ENCODE data around the gene MAOB.

Gene MAOB

DNA sequence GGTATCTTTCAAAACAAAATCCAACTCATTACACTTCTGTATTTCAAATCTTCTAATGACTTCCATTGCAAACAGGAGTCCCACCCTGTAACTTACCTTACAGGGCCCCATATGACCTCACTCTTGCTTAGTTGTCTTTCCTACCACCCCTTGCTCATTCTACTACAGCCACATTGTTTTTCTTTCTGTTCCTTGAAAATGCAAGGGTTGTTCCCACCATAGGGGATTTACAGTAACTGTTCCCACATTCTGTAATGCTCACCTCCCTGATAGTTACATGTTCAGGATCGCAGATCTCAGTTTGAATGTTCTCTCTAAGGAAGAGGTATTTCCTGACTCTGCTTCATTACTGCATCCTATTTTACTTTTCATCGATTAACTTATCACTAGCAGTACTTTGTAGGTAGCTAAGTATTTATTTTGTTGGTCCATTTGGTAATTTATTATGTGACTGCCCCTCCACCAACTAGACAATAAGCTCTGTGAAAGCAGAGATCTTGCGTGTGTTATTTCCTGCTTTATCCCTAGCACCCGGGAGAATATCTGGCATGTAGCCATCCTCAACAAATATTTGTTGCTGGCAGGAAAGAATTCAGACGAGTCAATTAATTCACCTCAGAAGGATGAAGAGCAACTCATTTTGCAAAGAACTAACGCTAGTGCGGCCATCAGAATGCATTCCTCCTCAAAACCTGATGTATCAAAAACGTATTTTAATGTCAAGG is 21.4 kb downstream of the MAOB start:
- no peak for DNase-seq

DNA sequence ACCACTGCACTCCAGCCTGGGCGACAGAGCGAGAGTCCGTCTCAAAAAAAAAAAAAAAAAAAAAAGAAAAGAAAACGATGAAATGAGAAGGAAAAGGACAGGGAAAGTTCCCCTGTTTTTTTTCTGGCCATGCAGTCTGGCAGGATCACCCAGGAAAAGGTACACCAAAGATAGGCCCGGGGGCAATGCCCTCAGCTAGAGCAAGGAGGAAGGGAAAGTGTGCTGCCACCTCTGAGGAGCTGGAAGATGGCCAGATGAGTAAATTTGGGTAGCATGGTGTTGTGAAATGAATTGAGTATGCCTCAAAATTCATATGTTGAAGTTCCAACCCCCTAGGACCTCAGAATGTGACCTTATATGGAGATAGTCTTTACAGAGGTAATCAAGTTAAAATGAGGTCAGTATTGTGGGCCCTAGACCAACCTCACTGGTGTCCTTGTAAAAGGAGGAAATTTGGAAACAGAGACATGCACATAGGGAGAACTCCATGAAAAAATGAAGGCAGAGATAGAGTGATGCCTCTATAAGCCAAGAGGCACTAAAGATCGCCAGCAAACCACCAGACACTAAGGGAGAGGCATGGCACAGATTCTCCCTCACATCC is 28.9 kb downstream of the MAOB start:
- DNase-seq: no peak

DNA sequence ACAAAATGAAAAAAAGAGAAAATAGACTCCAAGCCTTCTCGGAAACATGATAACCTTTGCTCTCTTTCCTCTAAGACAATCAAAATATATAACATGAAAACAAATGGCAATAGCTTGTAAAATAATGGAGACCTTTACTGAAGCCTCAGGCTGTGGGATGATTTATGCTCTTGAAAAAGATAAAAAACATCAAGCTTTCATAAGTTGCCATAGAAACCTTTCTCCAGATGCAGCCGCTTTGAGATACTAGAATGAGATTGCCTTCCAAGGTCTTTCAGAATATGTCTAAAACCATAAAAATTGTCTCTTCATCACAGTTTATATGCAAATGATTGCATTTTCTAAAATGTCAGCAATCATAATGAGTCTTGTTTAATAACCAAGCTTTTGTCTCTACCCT is 31.6 kb downstream of the MAOB start:
- DNase-seq: no peak

DNA sequence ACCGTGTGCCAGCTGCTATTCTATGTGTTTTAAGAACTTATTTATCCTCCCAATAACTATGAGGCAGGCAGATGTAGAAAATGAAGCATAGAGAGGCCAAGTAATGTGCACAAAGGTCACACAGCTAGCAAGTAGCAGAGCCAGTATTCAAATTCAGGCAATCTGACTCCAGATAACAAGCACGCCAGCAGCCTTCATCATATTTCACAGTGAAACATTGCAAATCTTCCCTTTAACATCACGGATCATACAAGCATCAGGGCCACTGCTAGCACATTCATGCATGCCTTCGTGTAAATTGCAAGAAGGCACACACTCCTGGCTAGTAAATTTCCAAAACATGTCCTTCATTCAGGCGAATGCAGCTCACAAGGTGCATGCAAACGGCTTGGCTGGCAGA is 33.1 kb downstream of the MAOB start:
- no peak for DNase-seq

DNA sequence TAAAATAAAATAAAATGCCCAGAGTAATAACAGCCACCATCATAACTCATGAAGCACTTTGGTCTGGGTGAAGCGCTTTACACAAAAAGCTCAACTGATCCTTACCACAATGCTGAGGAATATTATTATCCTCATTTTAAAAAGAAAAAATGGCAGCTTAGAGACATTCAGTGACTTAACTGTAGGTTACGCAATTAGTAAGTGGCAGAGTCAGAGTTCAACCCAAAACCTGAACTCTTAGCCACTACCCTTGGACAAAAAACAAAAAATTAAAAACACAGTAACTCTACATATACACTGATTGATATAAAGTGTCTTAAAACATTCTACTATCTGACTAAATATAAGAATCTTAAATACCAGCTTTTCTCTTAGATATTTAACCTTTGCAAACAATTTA is 34.9 kb downstream of the MAOB start:
- no peak for DNase-seq

DNA sequence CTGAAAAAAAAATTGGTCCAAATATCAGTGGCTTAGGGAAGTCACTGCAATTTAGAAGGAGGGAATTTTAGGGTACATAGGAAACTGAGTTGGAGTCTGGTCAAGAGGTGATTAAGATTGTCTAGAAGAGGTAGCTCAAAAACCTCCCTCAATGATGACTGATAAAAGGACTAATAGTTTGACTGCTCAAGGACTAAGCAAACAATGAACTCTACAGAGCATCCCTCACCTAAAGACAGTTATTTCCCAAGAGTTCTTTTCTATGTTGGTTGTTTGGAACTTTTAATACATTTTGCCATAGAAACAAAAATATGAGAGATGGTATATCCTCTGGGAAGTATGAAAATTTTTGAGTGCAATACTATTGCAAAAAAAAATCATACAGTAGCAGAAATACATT is 35.7 kb downstream of the MAOB start:
- no peak for DNase-seq

DNA sequence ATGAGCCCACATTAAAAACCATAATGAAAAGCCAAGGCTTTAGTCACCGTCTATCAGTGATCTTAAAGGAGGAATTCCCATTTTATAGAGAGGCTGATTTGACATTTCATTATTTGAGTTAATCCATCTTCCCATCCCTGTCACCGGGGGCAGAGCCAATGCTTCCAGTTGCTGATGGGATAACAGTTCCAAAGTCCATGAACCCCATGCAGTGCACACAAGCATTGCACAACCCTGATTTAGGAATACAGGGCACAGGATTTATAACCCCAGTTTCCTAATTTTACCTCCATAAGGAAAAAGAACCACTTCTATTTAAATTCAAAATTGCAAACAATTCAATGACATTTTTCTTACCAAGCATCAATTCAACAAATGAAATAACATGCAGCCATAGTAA is 36.5 kb downstream of the MAOB start:
- DNase-seq: no peak

DNA sequence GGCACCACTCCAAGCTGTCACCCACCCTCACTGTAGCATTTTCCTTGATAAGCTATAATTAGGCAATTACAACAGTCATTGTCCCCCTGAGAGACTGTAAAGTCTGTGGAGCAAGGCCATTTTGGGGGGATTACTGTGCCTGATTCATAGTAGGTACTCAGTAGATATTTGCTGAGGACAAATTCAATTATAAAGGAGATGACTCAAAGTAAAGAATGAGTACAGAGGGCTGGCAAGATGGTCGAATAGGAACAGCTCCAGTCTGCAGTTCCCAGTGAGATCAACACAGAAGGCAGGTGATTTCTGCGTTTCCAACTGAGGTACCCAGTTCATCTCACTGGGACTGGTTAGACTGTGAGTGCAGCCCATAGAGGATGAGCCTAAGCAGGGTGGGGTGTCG is 42.0 kb downstream of the MAOB start:
- no peak for DNase-seq

DNA sequence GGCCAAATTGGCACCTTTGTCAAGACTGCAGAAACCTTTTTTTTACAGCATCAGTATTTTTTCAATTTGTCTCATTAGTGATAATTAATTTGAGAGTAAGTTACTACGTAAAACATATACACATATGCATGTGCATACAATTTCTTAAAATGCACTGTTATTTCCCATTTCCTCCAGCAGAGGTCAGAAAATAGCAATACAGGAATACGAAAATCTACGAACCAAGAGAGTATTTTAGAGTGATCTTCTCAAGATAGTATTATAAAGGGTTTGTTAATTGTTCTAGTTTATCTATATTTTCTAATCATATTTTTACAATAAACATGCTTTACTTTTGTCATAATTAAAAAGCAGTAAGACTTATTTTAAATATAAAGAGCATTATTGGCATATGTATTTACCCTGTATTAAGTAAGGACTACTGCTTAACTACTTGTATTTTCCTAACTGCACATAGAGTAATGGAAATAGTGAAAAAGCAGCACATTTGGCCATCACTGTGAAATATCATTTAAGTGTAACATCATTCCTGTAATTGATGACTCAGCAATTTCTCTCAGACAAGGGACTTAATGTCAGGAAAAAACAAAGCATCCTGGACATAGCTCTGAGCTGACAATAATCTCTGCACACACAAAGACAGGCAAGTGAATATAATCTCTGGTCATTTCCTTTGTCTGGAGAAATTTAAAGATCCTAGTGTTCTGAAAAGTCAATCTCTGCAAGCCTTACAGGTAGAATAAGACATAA is 45.6 kb downstream of the MAOB start:
- DNase-seq: peak; percentile 27

DNA sequence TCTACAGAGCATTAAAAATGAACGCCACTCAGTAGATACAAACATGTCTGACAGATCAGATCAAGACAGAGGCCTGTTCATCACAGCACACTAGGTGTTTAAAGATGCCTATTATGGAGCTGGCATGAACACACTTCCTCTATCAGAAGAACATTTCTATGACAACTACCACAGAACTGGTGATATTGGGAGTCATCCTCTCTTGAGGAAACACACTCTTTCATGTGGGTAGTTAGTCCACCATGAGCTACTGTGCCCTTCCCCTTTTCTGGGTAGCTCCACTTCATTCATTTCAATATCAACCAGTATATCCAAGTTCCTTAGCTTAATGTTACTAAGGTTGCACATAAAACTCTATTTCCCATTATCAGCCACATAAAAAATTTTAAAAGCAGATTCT is 46.7 kb downstream of the MAOB start:
- DNase-seq: no peak

DNA sequence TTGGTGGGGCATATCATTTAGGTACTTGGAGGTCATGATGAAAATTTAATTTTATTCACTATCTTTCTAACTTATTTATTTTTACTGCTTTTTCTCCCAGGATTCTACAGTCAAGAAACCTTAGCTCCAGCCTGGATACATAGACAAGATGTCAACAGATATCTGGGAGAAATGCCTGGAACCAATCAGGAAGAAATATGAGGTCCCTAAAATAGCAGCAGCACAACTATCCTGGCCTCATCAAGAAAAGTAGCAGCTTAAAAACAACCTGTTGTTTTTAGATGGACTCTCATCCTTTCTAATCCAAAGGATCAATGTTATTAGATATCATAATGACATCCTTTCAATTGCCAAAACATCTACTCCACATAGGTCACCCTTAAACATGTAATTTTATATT is 54.5 kb downstream of the MAOB start:
- DNase-seq: no peak

DNA sequence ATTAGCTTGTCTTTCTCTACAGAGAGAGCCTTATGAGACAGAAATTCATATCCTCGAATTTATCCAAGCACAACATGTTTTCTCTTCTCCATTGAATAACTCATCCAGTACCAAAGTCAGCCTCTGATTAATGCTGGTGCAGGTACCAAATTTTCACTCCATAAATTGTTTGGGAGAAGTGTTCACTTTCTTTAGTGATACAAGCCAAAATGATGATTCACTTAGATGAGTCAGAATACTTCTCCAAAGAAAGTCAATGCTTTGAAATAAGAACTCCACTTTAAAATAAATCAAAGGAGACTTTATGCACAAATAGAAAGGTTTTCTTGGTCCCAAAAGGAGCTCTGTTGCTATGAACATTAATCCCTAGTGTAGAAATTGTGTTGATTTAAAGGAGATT is 60.2 kb downstream of the MAOB start:
- no peak for DNase-seq

DNA sequence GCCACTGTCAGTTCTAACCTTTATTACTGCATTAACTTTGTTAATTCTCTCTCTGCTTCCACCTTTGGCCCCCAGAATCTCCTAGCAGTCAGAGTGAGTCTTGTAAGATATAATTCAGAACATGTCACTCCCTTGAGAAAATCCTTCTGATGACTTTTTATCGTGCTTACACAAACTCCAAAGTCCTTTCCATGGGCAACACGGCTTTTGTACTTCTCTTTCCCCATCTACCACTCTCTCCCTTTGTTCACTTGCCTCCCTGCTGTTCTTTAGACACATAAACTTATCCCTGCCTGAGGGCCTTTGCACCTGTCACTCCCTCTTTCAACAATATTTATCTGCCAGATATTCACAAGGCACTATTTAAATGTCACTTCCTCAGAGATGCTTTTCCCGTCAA is 64.8 kb downstream of the MAOB start:
- DNase-seq: no peak

DNA sequence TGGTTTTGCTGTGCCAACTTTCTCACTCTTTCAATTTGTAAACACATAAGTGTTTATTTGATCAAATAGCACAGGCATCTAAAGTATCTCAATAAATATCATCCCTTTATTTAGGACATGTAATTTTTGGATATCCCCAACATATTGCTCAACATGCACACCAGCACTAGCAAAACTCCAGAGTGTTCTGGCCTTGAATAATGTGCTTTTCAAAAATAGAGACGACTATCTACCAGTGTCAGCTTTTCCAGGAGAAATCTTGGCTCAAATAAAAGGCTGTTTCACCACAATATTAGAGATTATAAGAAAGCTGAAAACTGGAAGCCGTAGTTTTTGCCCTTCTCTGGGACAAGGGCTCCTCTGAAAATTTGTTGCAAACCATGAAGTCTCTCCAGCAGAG is 67.0 kb downstream of the MAOB start:
- DNase-seq: no peak

DNA sequence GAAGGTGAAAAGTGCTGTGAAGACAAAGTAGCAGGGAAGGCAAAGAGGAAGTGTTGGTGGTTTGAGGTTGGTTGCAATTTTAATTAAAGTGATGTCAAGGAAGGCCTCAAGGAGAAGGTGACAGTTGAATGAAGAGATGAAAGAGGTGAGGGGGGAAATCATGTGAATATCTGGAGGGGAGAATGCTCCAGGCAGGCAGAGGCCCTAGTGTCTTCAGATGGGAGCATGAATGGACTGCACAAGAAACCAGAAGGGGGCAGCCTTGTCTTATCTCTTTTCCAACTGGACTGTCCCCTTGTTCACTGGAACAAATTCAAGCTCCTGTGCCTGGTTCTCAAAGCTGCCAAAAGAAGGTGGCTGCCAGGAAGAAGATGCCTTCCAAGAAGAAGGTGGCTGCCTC is 68.4 kb downstream of the MAOB start:
- DNase-seq: peak; percentile 1

DNA sequence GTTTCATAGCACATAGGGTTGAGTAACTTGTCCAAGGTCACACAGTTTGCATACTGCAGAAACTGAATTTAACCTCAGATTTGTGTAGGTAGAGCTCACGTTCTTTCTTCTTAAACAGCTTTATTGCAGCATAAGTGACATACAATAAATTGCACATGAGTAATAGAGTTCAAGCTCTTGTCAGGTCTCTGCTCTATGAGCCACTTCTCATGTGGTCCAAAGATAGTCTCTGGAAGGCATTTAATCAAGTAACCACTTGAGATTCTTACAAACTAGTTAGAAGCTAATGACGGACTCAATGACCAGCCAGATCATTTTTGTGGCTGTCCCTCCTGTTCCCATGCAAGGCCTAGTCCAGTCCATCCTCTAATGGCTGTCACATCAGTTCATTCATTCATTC is 68.9 kb downstream of the MAOB start:
- DNase-seq: no peak

DNA sequence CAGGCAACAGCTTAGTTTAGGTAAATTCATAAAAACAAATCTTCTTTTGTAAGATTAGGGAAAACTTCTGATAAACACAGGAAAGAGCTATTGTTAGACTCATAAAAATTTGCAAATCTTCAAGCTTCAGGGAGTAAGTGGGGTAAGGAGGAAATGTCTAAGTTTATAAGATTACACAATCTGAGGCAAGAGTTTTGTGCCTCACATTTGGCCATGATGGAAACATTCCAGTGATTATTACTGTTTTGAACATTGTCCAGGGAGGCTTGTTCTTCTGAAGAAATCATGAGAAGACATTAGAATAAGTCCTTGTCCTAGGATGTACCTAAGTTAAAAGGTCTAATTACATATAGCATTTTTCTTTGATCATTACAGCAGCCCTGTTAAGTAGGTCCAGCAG is 72.8 kb downstream of the MAOB start:
- no peak for DNase-seq

DNA sequence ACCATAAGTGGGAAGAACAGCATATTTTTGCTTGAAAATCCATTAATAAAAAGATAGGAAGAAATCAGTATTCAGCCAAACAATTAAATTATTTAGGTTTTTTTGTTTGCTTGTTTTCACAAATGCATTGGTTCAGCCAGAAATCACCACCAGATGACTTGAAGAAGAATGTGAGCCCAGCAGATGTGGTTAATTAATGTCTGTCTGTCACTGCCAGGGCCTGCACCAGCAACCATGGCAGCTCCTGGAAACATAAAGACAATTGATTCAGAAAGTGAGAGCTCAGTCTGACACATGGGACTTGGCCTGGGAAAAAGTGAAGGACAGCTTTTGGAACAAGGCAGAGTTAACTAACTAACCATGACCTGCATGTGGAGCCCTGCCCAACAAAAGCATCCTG is 74.0 kb downstream of the MAOB start:
- no peak for DNase-seq

DNA sequence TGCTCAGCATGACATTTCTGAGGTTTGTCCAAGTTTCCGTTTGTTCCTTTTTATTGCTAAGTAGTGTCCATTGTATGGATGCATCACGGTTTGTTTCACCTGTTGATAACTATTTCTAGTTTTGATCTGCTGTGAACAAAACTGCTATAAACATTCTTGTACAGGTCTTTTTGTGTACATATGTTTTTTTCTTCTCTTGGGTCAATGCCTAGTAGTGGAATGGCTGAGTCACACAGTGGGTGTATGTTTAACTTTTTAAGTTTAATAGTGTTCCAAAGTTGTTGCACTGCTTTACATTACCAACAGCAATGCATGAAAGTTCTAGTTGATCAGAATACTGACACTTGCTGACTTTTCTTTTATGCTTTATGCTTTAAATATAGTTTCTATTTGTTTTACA is 76.7 kb downstream of the MAOB start:
- DNase-seq: no peak

DNA sequence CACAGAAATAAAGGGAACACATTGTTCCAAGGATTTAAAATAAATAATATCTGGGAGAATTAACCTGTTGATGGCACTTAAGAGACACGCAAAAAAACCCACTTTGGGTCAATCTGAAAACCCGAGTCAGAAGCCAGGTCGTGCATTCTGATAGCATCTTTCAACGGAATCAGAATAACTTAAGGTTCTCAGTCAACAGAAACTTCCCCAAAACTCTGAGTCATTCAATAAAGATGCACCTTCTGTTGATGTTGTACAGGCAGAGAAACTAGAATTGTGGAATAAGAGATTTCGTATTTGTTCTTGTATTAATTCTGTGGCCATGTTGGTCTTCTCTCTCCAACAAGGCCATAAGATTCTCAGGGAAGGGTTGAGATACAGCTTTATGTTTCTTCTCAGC is 78.2 kb downstream of the MAOB start:
- no peak for DNase-seq

DNA sequence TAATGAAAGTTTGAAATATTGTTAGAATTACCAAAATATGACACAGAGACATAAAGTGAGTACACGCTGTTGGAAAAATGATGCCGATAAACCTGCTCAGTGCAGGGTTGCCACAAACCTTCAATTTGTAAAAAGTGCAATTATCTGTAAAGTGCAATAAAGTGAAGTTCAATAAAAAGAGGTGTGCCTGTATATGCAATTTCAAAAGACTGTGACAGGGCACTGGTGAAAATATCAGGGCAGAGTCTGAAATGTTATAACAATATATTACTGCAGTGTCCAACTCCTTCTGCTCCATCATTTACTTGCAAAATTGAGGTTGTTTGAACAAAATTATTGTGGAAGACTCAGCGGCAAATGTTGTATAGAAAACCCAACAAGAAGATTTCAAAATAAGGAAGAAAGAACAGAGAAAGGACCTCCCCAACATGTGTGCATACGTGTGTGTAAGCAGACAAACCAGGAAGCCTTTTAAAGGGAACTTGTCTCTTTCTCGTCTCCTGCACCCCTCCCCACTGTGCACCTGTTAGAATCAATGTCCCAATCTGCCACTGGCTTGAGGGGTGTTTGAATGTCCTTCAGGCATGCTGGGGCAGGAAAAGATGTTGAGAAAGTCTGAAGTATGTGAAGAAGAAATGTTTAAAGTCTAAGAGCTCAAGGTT is 96.2 kb downstream of the MAOB start:
- DNase-seq: no peak

DNA sequence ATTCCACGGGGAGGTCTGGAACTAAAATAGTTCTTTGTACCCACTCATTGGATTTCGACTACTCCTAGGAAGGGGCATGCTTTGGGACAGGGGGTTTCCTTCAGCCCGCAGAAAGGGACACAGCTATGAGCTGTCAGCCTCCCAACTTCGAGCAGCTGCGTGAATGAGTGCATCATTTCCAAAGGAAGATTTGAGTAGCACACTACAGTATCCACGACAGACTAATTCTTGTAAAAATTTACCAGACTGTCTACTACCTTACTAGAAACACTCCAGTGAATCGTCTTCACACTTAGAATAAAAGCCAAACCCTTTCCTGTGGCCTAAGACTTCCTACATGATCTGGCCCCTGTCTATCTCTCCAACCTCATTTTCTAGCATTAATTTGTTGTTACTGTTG is 124.2 kb downstream of the MAOB start:
- no peak for DNase-seq

DNA sequence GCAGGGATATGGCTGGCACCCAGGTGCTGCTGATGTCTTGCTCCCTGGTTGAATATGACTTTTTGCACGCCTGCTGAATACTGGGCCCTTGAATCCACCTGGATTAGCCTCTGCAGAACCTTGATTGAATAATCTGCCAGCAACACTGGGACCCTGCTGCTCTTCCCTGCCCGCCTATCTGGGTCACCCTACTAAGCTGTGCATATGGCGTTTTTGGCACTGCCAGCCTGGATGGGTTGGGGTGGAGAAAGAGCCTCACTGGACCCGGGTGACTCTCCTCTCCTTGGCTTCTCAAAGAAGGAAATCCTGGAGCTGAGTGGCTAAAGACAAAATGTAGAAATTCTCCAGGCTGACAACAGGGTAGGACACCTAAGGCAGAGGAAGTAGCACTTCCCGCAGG is 126.2 kb downstream of the MAOB start:
- DNase-seq: no peak

DNA sequence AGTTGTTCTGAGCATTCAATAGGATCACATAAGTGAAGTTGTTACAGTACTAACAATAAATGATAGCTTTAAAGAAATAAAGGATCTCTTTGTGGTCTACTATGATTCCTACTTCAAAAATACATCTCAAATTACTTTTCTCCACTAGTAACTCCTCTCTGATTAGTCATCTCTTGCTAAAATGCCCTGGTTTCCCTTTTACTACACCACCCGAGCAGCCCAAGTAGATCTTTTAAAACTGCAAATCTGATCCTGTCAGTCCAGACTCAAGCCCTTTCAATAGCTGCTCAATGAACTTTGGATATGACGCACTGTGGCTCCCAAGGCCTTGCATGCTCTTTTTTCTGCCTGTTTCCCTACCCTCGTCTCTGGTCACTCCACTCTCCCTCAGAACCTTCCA is 128.6 kb downstream of the MAOB start:
- no peak for DNase-seq

Data from CD4-positive, alpha-beta T cell treated with Interleukin-10 for 1 hour (primary cell).